H9 (cell line): ENCODE measurements around the gene NRXN3. TPM values are rescaled to one million over a fixed set of nuclear protein-coding genes. Genes with fewer than 3 reads are reported as not detected.

Source experiments
- DNase-seq: peaks from one replicate; pipeline ENCODE4 v3.0.0-alpha.2; 2017
- H2AFZ ChIP-seq: one replicate; pipeline ENCODE4 v1.6.1; 2013; ENCODE audit warnings: mild to moderate bottlenecking, low read length, control low read depth, moderate library complexity
- H2AK5ac ChIP-seq: 2 replicates; pipeline ENCODE4 v1.6.1; 2013; ENCODE audit warnings: low read length, control low read depth, mixed read lengths; ENCODE audit not compliant: insufficient read length
- H2BK120ac ChIP-seq: one replicate; pipeline ENCODE4 v1.6.1; 2013; ENCODE audit warnings: low read depth, mild to moderate bottlenecking, low read length, control low read depth, inconsistent platforms; ENCODE audit not compliant: poor library complexity, severe bottlenecking
- H2BK12ac ChIP-seq: 2 replicates; pipeline ENCODE4 v1.6.1; 2013; ENCODE audit warnings: low read length, control low read depth, mixed read lengths, low read depth; ENCODE audit not compliant: insufficient read length
- H2BK15ac ChIP-seq: 2 replicates; pipeline ENCODE4 v1.6.1; 2013; ENCODE audit warnings: low read depth, low read length, control low read depth
- H2BK20ac ChIP-seq: one replicate; pipeline ENCODE4 v1.6.1; 2013; ENCODE audit warnings: low read depth, mild to moderate bottlenecking, low read length, control low read depth, inconsistent platforms; ENCODE audit not compliant: poor library complexity, severe bottlenecking
- H2BK5ac ChIP-seq: 2 replicates; pipeline ENCODE4 v1.6.1; 2013; ENCODE audit warnings: low read length, control low read depth, mixed read lengths; ENCODE audit not compliant: insufficient read length
- H3K14ac ChIP-seq: 2 replicates; pipeline ENCODE4 v1.6.1; 2013; ENCODE audit warnings: low read length, control low read depth; ENCODE audit not compliant: insufficient read depth
- H3K18ac ChIP-seq: 2 replicates; pipeline ENCODE4 v1.6.1; 2013; ENCODE audit warnings: low read depth, mild to moderate bottlenecking, mixed read lengths, low read length, control low read depth; ENCODE audit not compliant: insufficient read length
- H3K23ac ChIP-seq: 2 replicates; pipeline ENCODE4 v1.6.1; 2013; ENCODE audit warnings: low read length, control low read depth, mixed read lengths, low read depth; ENCODE audit not compliant: insufficient read length
- H3K23me2 ChIP-seq: 2 replicates; pipeline ENCODE4 v1.6.1; 2013; ENCODE audit warnings: low read depth, mild to moderate bottlenecking, mixed read lengths, low read length, control low read depth; ENCODE audit not compliant: insufficient read length, poor library complexity, severe bottlenecking
- H3K27ac ChIP-seq: 2 replicates; pipeline ENCODE4 v1.5.1; 2013; ENCODE audit warnings: low read length, control low read depth, mixed read lengths, low read depth; ENCODE audit not compliant: insufficient read length
- H3K27me3 ChIP-seq: 2 replicates; pipeline ENCODE4 v1.6.1; 2013; ENCODE audit warnings: low read length, control low read depth, inconsistent platforms; ENCODE audit not compliant: insufficient read depth
- H3K4ac ChIP-seq: 2 replicates; pipeline ENCODE4 v1.6.1; 2013; ENCODE audit warnings: low read depth, mild to moderate bottlenecking, control low read depth, inconsistent platforms, low read length, moderate library complexity
- H3K4me1 ChIP-seq: 2 replicates; pipeline ENCODE4 v1.6.1; 2013; ENCODE audit warnings: low read length, control low read depth, inconsistent platforms; ENCODE audit not compliant: insufficient read depth
- H3K4me2 ChIP-seq: 2 replicates; pipeline ENCODE4 v1.6.1; 2013; ENCODE audit warnings: low read length, control low read depth, mixed read lengths; ENCODE audit not compliant: insufficient read length, insufficient read depth
- H3K56ac ChIP-seq: 2 replicates; pipeline ENCODE4 v1.6.1; 2013; ENCODE audit warnings: low read depth, mild to moderate bottlenecking, mixed read lengths, low read length, control low read depth; ENCODE audit not compliant: insufficient read length
- H3K79me1 ChIP-seq: 2 replicates; pipeline ENCODE4 v1.6.1; 2013; ENCODE audit warnings: low read depth, mild to moderate bottlenecking, moderate library complexity, low read length, control low read depth, inconsistent platforms; ENCODE audit not compliant: insufficient read depth, poor library complexity, severe bottlenecking
- H3K79me2 ChIP-seq: 2 replicates; pipeline ENCODE4 v1.6.1; 2013; ENCODE audit warnings: low read length, control low read depth, inconsistent platforms; ENCODE audit not compliant: insufficient read depth
- H3K9ac ChIP-seq: 2 replicates; pipeline ENCODE4 v1.6.1; 2013; ENCODE audit warnings: low read length, control low read depth, mixed read lengths; ENCODE audit not compliant: insufficient read length; ENCODE audit errors: extremely low read depth
- H3K9me3 ChIP-seq: one replicate; pipeline ENCODE4 v1.6.1; 2013; ENCODE audit warnings: low read depth, low read length, inconsistent platforms; ENCODE audit not compliant: control insufficient read depth
- H3T11ph ChIP-seq: one replicate; pipeline ENCODE4 v1.6.1; 2013; ENCODE audit warnings: mild to moderate bottlenecking, low read length, control low read depth, inconsistent platforms
- H4K20me1 ChIP-seq: one replicate; pipeline ENCODE4 v1.6.1; 2013; ENCODE audit not compliant: control insufficient read depth, insufficient read length, insufficient read depth
- H4K5ac ChIP-seq: 2 replicates; pipeline ENCODE4 v1.6.1; 2013; ENCODE audit warnings: low read depth, mild to moderate bottlenecking, mixed read lengths, low read length, control low read depth; ENCODE audit not compliant: insufficient read length
- H4K8ac ChIP-seq: replicated peaks from 2 replicates; pipeline ENCODE4 v1.6.1; 2013; ENCODE audit warnings: low read length, control low read depth, mixed read lengths, low read depth; ENCODE audit not compliant: insufficient read length
- H4K91ac ChIP-seq: 2 replicates; pipeline ENCODE4 v1.6.1; 2013; ENCODE audit warnings: low read depth, mild to moderate bottlenecking, moderate library complexity, mixed read lengths, low read length, control low read depth; ENCODE audit not compliant: insufficient read length
- H3K27ac Mint-ChIP-seq, 3 experiments: 2 replicates in 2 of 3; 3 replicates in 1 of 3; pipeline ENCODE4 v1.8.0; 2020 to 2021; ENCODE audit warnings: mixed read lengths in 3 of 3, mild to moderate bottlenecking in 1 of 3, moderate library complexity in 1 of 3
- H3K27me3 Mint-ChIP-seq: 2 replicates; pipeline ENCODE4 v1.8.0; 2021; ENCODE audit warnings: low read depth, mild to moderate bottlenecking, moderate library complexity, mixed read lengths
- H3K36me3 Mint-ChIP-seq, 3 experiments: 2 replicates in 2 of 3; 3 replicates in 1 of 3; pipeline ENCODE4 v1.8.0; 2020 to 2021; ENCODE audit warnings: low read depth in 3 of 3, mixed read lengths in 3 of 3; ENCODE audit not compliant: insufficient read depth in 1 of 3
- H3K4me1 Mint-ChIP-seq, 2 experiments: 2 replicates each; pipeline ENCODE4 v1.8.0; 2020; ENCODE audit warnings: mixed read lengths in 2 of 2
- H3K4me3 Mint-ChIP-seq, 2 experiments: 2 replicates in 1 of 2; 3 replicates in 1 of 2; pipeline ENCODE4 v1.8.0; 2020 to 2021; ENCODE audit warnings: mild to moderate bottlenecking in 2 of 2, mixed read lengths in 2 of 2, moderate library complexity in 1 of 2
- H3K9me3 Mint-ChIP-seq, 2 experiments: 2 replicates in 1 of 2; 3 replicates in 1 of 2; pipeline ENCODE4 v1.8.0; 2020; ENCODE audit warnings: mild to moderate bottlenecking in 2 of 2, mixed read lengths in 2 of 2, moderate library complexity in 1 of 2
- WGBS: extraction: QIAGEN DNeasy Blood & Tissue Kit; methylation state at CpG from one replicate; pipeline ENCODE4 v1.1.7; 2013; ENCODE audit warnings: missing lambda C conversion rate, low lambda C conversion rate, mixed read lengths; ENCODE audit not compliant: insufficient read length; ENCODE audit errors: extremely low coverage; 5-methylcytosine and 5-hydroxymethylcytosine counted together
- total RNA-seq: library from RNA; stranded (reverse); gene quantifications from 2 replicates; pipeline ENCODE4 v1.2.1, GENCODE V29; 2021
- TF ChIP-seq, protein P1 (sequence below): fragments of 200-600 bp; sonication (generic); conservative IDR thresholded peaks from 3 replicates; pipeline ENCODE4 v1.8.0; 2021; ENCODE audit warnings: antibody characterized with exemption, mild to moderate bottlenecking

Gene NRXN3
- total RNA-seq, 1 experiment from 2014 or later: 1.8 TPM

DNA sequence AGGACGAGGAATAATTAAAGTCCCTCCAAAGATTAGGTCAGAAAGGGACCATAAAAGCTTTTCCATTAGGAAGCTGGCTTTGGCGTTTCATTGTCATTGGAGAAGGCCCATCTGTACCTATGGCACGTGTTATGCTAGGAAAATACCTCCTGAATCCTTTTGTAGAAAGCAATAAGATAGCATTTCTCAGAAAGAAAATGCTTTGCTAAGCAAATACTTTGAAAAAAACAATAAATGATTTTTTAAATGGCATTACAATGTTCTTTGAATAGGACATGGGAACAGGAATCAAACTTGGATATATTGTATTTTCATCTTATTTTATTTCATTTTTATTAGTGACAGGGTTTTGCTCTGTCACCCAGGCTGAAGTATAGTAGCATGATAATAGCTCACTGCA is 967.7 kb downstream of the NRXN3 start:
- Histone ChIP-seq H3K4me1 (no peaks in the 10 kb centered on the region), H4K8ac (no peak overlapping the region), H4K91ac (no peak overlapping the region), H2BK15ac (no peak overlapping the region), H3T11ph (no peak overlapping the region), H3K27me3 (no peaks in the 10 kb centered on the region), H2AFZ (no peak overlapping the region), H3K27ac (no peak overlapping the region), H3K23ac (no peak overlapping the region), H3K9me3 (no peaks in the 10 kb centered on the region), H3K18ac (no peak overlapping the region), H2BK20ac (no peak overlapping the region), H3K9ac (no peak overlapping the region), H3K23me2 (no peaks in the 10 kb centered on the region), H2BK120ac (no peak overlapping the region), H4K20me1 (no peaks in the 10 kb centered on the region), H3K4ac (no peak overlapping the region), H3K79me2 (no peaks in the 10 kb centered on the region), H4K5ac (no peak overlapping the region), H3K56ac (no peak overlapping the region), H2AK5ac (no peak overlapping the region), H3K4me2 (no peak overlapping the region), H3K79me1 (no peaks in the 10 kb centered on the region), H2BK5ac (no peak overlapping the region), H3K14ac (no peak overlapping the region), H2BK12ac (no peak overlapping the region)
- no peak overlapping the region for H3K27ac Mint-ChIP-seq
- H3K27me3 Mint-ChIP-seq: no peaks in the 10 kb centered on the region
- WGBS: no CpG with 5 or more reads among the region's 3 CpGs
- peaks cover 13 to 14% of the 10 kb centered on the region in 2 experiments for H3K4me1 Mint-ChIP-seq
- peaks cover 5 to 6% of the 10 kb centered on the region in 2 experiments; a peak in 3 of 5 replicates for H3K9me3 Mint-ChIP-seq
- TF ChIP-seq, protein P1, sequence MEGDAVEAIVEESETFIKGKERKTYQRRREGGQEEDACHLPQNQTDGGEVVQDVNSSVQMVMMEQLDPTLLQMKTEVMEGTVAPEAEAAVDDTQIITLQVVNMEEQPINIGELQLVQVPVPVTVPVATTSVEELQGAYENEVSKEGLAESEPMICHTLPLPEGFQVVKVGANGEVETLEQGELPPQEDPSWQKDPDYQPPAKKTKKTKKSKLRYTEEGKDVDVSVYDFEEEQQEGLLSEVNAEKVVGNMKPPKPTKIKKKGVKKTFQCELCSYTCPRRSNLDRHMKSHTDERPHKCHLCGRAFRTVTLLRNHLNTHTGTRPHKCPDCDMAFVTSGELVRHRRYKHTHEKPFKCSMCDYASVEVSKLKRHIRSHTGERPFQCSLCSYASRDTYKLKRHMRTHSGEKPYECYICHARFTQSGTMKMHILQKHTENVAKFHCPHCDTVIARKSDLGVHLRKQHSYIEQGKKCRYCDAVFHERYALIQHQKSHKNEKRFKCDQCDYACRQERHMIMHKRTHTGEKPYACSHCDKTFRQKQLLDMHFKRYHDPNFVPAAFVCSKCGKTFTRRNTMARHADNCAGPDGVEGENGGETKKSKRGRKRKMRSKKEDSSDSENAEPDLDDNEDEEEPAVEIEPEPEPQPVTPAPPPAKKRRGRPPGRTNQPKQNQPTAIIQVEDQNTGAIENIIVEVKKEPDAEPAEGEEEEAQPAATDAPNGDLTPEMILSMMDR: no peak
- H3K36me3 Mint-ChIP-seq: peaks cover 0 to 4% (median 0%) of the 10 kb centered on the region in 3 experiments; a peak in 2 of 7 replicates
- DNase-seq: no peak
- no peak overlapping the region for H3K4me3 Mint-ChIP-seq
